Smooth muscle cell of the brain vasculature (primary cell): Measurements from ENCODE around the gene SND1.

Source experiments
- DNase-seq: peaks from one replicate; pipeline ENCODE4 v3.0.0-alpha.2; 2012; ENCODE audit warnings: low read depth, low spot score

SND1 gene

GRCh38 chr7:127995156-127995880 is 343.3 kb downstream of the SND1 start:
- no peak for DNase-seq

- no peak for DNase-seq
These were observed 343.9 kb downstream of the SND1 start for GRCh38 chr7:127995881-127996215.

- no peak for DNase-seq
These were observed 344.5 kb downstream of the SND1 start for GRCh38 chr7:127996253-127997071.

- no peak for DNase-seq
These were observed 345.4 kb downstream of the SND1 start for GRCh38 chr7:127997226-127997922.

GRCh38 chr7:127998671-127999070 is 346.7 kb downstream of the SND1 start:
- DNase-seq, result no peak

GRCh38 chr7:128000048-128000447 is 348.1 kb downstream of the SND1 start:
- no peak for DNase-seq

GRCh38 chr7:128000854-128001265 is 348.9 kb downstream of the SND1 start:
- DNase-seq, result no peak

- no peak for DNase-seq
These were observed 351.2 kb downstream of the SND1 start for GRCh38 chr7:128003167-128003566.

GRCh38 chr7:128003787-128004186 is 351.8 kb downstream of the SND1 start:
- no peak for DNase-seq

GRCh38 chr7:128004623-128005022 is 352.6 kb downstream of the SND1 start:
- DNase-seq, result no peak

- DNase-seq, result no peak
These were observed 353.1 kb downstream of the SND1 start for GRCh38 chr7:128005117-128005516.

- no peak for DNase-seq
These were observed 353.8 kb downstream of the SND1 start for GRCh38 chr7:128005759-128006159.

- no peak for DNase-seq
These were observed 354.7 kb downstream of the SND1 start for GRCh38 chr7:128006550-128007302.

- DNase-seq, result no peak
These were observed 355.3 kb downstream of the SND1 start for GRCh38 chr7:128007303-128007680.

- no peak for DNase-seq
These were observed 356.1 kb downstream of the SND1 start for GRCh38 chr7:128008141-128008540.

GRCh38 chr7:128008744-128009143 is 356.8 kb downstream of the SND1 start:
- DNase-seq, result no peak

- DNase-seq, result no peak
These were observed 358.6 kb downstream of the SND1 start for GRCh38 chr7:128010391-128011127.

GRCh38 chr7:128011131-128011661 is 359.2 kb downstream of the SND1 start:
- no peak for DNase-seq

GRCh38 chr7:128014811-128015210 is 362.8 kb downstream of the SND1 start:
- no peak for DNase-seq

- no peak for DNase-seq
These were observed 365.5 kb downstream of the SND1 start for GRCh38 chr7:128017460-128017859.
